Memory B cell (primary cell): ENCODE measurements around the gene INO80C.
"Not testable (repeated sequence)": the region's sequence is repeated elsewhere in the genome, so short reads cannot be mapped to it uniquely, and the experiment has no call there.

Experiments
- ATAC-seq: fragments of 150-1000 bp; cut with Tn5 transposase; 2 replicates; pipeline ENCODE4 v1.10.0; 2021; ENCODE audit warnings: low read depth, mild to moderate bottlenecking, moderate library complexity
- DNase-seq, 2 donors: peaks; one replicate each; pipeline ENCODE4 v3.0.0; 2022; ENCODE audit warnings: low spot score in 2 of 2
- H3K27ac Mint-ChIP-seq: one replicate; pipeline ENCODE4 v1.8.0; 2022; ENCODE audit warnings: mild to moderate bottlenecking, moderate library complexity, mixed read lengths
- H3K27me3 Mint-ChIP-seq: one replicate; pipeline ENCODE4 v1.8.0; 2022; ENCODE audit warnings: mixed read lengths
- H3K36me3 Mint-ChIP-seq: one replicate; pipeline ENCODE4 v1.8.0; 2022; ENCODE audit warnings: mild to moderate bottlenecking, mixed read lengths
- H3K4me1 Mint-ChIP-seq: one replicate; pipeline ENCODE4 v1.8.0; 2022; ENCODE audit warnings: mixed read lengths
- H3K4me3 Mint-ChIP-seq: one replicate; pipeline ENCODE4 v1.8.0; 2022; ENCODE audit warnings: mild to moderate bottlenecking, moderate library complexity, mixed read lengths
- H3K9me3 Mint-ChIP-seq: one replicate; pipeline ENCODE4 v1.8.0; 2022; ENCODE audit warnings: mixed read lengths

Gene INO80C

GRCh38 chr18:35507192-35507591, 9.4 kb upstream of the INO80C start:
- peaks cover 1% of the 10 kb centered on the region for H3K9me3 Mint-ChIP-seq
- H3K4me3 Mint-ChIP-seq: no peak overlapping the region

DNA sequence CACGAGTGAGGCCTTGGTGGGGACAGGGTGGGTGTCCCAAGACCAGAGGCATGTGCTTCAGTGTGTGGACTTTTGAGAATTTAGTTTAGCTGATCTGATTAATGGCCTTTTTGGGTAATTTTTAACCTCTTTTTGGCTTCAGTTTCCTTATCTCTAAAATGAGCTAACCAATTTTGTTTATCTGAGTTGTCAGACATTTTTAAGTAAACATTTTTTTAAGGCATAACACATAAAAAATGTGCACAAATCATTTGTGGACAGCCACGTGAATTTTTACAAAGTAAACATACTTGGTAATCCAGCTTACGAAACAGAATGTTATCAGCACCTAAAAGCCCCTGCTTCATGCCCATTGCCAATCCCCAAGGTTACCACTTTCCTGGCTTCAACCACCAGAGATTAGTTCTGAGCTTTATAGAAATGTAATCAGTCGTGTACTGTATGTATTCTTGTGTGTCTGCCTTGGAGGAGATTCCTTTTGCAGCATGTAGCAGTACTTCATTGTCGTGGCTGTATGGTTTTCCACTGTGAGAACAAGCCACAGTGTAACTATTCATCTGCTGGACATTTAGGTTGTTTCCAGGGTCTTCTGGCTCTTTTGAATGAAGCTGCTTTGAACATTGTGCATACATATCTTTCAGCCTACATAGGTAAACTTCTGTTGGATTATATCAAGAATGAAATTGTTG, 8.4 kb upstream of the INO80C start:
- H3K27ac Mint-ChIP-seq: no peak overlapping the region
- DNase-seq: no peak
- H3K36me3 Mint-ChIP-seq: no peaks in the 10 kb centered on the region
- H3K4me3 Mint-ChIP-seq: no peak overlapping the region
- H3K9me3 Mint-ChIP-seq: no peaks in the 10 kb centered on the region
- no peak for ATAC-seq
- peaks cover 9% of the 10 kb centered on the region for H3K4me1 Mint-ChIP-seq
- H3K27me3 Mint-ChIP-seq: peaks cover 3% of the 10 kb centered on the region

More at GRCh38 chr18:35507192-35507591, 9.4 kb upstream of the INO80C start:
- peaks cover 3% of the 10 kb centered on the region for H3K27me3 Mint-ChIP-seq
- H3K27ac Mint-ChIP-seq: no peak overlapping the region
- ATAC-seq: no peak
- H3K4me1 Mint-ChIP-seq: peaks cover 13% of the 10 kb centered on the region
- DNase-seq: no peak
- H3K36me3 Mint-ChIP-seq: no peaks in the 10 kb centered on the region

- Mint-ChIP-seq H3K27ac (no peak overlapping the region), H3K4me1 (peaks cover 8% of the 10 kb centered on the region), H3K36me3 (no peaks in the 10 kb centered on the region), H3K9me3 (no peaks in the 10 kb centered on the region), H3K4me3 (no peak overlapping the region), H3K27me3 (peaks cover 3% of the 10 kb centered on the region)
- no peak for ATAC-seq
- no peak for DNase-seq
These were observed 7.2 kb upstream of the INO80C start for GRCh38 chr18:35504996-35505395.

- Mint-ChIP-seq H3K9me3 (no peaks in the 10 kb centered on the region), H3K27ac (no peak overlapping the region), H3K4me3 (no peak overlapping the region), H3K36me3 (no peaks in the 10 kb centered on the region), H3K27me3 (peaks cover 3% of the 10 kb centered on the region), H3K4me1 (peaks cover 13% of the 10 kb centered on the region)
- DNase-seq (no peak), ATAC-seq (no peak)
These were observed 4.3 kb upstream of the INO80C start for GRCh38 chr18:35502052-35502451.

- H3K27ac Mint-ChIP-seq: no peak overlapping the region
- H3K9me3 Mint-ChIP-seq: no peaks in the 10 kb centered on the region
- ATAC-seq: no peak
- no peak for DNase-seq
- no peak overlapping the region for H3K4me3 Mint-ChIP-seq
- peaks cover 17% of the 10 kb centered on the region for H3K4me1 Mint-ChIP-seq
- H3K27me3 Mint-ChIP-seq: peaks cover 3% of the 10 kb centered on the region
- no peaks in the 10 kb centered on the region for H3K36me3 Mint-ChIP-seq
These were observed 3.6 kb upstream of the INO80C start for GRCh38 chr18:35501369-35501768.

GRCh38 chr18:35500113-35500512, 2.4 kb upstream of the INO80C start:
- peaks cover 23% of the 10 kb centered on the region for H3K4me1 Mint-ChIP-seq

DNA sequence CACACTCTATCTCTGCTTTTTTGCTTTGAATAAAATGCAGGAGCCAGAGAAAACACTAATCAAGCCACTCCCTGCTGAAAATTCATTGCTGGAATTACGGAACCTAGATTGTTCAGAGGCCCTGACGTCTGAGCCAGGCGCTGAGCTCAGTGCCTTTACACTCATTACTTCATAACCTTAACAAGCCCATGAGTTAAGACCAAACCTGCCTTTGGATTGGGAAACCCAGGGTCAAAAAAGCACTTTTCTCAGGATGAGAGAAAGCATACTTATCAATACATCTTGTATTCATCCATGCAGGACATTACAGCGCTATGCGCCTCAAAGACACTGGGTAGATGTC, 762 bp downstream of the INO80C start:
- peaks cover 2% of the 10 kb centered on the region for H3K36me3 Mint-ChIP-seq
- H3K4me1 Mint-ChIP-seq: peaks cover 23% of the 10 kb centered on the region
- no peak for DNase-seq
- peak overlapping the region; percentile 97 for H3K27ac Mint-ChIP-seq
- H3K9me3 Mint-ChIP-seq: no peaks in the 10 kb centered on the region
- peak; percentile 1 for ATAC-seq
- H3K4me3 Mint-ChIP-seq: peak overlapping the region; percentile 93
- H3K27me3 Mint-ChIP-seq: no peaks in the 10 kb centered on the region

More at GRCh38 chr18:35500113-35500512, 2.4 kb upstream of the INO80C start:
- H3K27me3 Mint-ChIP-seq: no peaks in the 10 kb centered on the region
- DNase-seq (no peak), ATAC-seq (no peak)
- no peak overlapping the region for H3K4me3 Mint-ChIP-seq
- H3K9me3 Mint-ChIP-seq: no peaks in the 10 kb centered on the region
- peak overlapping the region; percentile 7 for H3K27ac Mint-ChIP-seq
- no peaks in the 10 kb centered on the region for H3K36me3 Mint-ChIP-seq

DNA sequence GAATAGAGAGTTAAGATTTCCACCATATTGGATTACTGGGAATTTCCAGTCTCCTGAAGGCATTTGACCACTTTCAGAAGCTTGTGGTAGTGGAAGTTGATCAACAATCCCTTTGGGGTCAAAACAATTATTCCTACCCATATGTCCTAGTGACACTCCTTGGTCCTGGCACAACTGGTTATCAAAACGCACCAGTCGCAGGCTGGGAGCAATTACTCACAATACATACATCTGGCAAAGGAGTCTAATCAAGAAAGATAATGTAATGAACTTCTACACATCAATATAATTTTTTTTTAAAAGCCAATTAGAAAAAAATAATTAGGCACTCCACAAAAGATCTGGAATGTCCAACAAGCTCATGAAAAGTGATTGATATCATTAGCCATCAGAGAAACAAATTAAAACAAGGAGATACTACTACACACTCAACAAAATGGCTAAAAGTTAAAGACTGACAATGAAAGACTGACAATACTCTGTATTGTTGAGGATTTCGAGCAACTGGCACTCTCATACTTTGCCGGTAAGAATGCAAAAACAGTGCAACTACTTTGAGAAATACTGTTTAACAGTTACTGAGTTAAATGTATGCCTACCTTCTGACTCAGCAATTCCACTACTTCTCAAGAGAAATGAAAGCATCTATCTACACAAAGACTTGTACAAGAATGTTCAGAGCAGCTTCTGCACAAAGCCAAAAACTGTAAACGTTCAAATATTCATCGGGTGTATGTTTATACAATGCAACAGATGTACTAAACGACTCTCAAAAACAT, 2.0 kb downstream of the INO80C start:
- Mint-ChIP-seq H3K36me3 (peaks cover 2% of the 10 kb centered on the region), H3K27me3 (no peaks in the 10 kb centered on the region), H3K4me1 (peaks cover 23% of the 10 kb centered on the region), H3K4me3 (no peak overlapping the region), H3K27ac (no peak overlapping the region), H3K9me3 (no peaks in the 10 kb centered on the region)
- ATAC-seq (no peak), DNase-seq (no peak)

GRCh38 chr18:35494251-35495220, 3.2 kb downstream of the INO80C start:
- DNase-seq (no peak), ATAC-seq (no peak)
- Mint-ChIP-seq H3K4me1 (peaks cover 23% of the 10 kb centered on the region), H3K4me3 (no peak overlapping the region), H3K36me3 (peaks cover 2% of the 10 kb centered on the region), H3K9me3 (no peaks in the 10 kb centered on the region), H3K27me3 (no peaks in the 10 kb centered on the region), H3K27ac (no peak overlapping the region)

DNA sequence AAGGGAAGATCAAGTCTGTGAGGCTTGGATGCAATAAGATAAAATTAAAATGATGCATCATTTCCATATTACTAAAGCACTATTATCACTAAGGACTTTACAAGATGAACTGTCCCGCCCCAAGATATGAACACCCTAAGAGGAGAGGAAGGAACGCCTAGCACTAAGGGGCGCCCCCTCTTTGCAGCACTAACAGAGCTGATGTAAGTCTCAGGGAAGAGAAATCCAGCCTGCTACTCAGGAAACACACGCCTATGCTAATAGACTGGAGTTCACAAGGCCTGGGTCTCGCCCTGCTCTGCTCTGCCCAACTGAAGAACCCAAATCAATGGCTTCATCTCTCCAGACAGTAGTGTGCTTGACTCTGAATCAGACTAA, 6.1 kb downstream of the INO80C start:
- ATAC-seq: no peak
- Mint-ChIP-seq H3K9me3 (no peaks in the 10 kb centered on the region), H3K4me3 (no peak overlapping the region), H3K27ac (no peak overlapping the region), H3K36me3 (peaks cover 15% of the 10 kb centered on the region), H3K27me3 (no peaks in the 10 kb centered on the region), H3K4me1 (peaks cover 21% of the 10 kb centered on the region)
- DNase-seq: no peak

GRCh38 chr18:35490894-35491699, 6.7 kb downstream of the INO80C start:
- Mint-ChIP-seq H3K9me3 (no peaks in the 10 kb centered on the region), H3K27ac (no peak overlapping the region), H3K4me1 (peaks cover 16% of the 10 kb centered on the region), H3K4me3 (no peak overlapping the region), H3K36me3 (peaks cover 15% of the 10 kb centered on the region), H3K27me3 (no peaks in the 10 kb centered on the region)
- DNase-seq (no peak), ATAC-seq (no peak)

DNA sequence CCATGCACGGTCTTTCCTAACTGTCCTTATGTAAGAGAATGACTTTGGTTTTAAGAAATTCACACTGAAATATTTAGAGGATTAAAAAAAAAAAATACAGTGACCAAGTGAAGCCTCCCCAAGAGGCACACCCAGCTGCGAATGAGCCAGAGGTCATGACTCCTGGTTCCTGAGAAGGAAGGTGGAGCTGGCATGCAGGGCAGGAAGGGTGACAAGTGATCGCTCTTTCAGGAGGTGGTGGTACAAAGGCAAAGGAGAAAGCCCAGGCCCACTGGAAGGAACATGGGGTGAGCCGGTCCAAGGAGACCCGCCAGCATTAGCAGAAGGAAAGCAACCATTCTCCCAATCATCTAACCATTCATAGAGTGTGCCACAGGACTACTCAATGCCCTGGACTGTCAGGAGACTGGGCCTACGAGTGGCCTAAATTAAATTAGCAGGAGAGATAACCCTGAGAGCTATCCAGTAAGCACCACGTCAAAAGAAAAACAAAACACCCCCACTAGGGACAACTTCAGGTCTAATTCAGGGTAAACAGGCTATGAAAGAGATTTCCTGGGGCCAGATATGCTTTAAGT, 7.8 kb downstream of the INO80C start:
- Mint-ChIP-seq H3K4me3 (no peak overlapping the region), H3K27ac (no peak overlapping the region), H3K9me3 (no peaks in the 10 kb centered on the region), H3K4me1 (peaks cover 13% of the 10 kb centered on the region), H3K27me3 (no peaks in the 10 kb centered on the region), H3K36me3 (peaks cover 15% of the 10 kb centered on the region)
- ATAC-seq (no peak), DNase-seq (no peak)

DNA sequence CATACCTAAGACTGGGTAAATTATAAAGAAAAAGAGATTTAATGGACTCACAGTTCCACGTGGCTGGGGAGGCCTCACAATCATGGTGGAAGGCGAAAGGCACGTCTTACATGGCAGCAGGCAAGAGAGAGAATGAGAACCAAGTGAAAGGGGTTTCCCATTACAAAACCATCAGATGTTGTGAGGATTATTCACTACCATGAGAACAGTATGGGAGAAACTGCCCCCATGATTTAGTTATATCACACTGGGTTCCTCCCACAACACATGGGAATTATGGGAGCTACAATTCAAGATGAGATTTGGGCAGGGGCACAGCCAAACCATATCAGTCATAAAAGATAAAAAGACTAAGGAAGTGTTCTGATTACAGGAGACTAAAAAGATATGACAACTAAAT, 8.5 kb downstream of the INO80C start:
- not testable (repeated sequence) for H3K4me1 Mint-ChIP-seq, H3K27ac Mint-ChIP-seq, H3K27me3 Mint-ChIP-seq, ATAC-seq, H3K9me3 Mint-ChIP-seq, H3K4me3 Mint-ChIP-seq, DNase-seq
- H3K36me3 Mint-ChIP-seq: peaks cover 13% of the 10 kb centered on the region
